ENCODE data around the gene ERICH4.
A peak's percentile ranks its signal among the peaks of the same experiment; 100 is the strongest.
"Not testable (repeated sequence)": the region's sequence is repeated elsewhere in the genome, so short reads cannot be mapped to it uniquely, and the experiment has no call there.

The ERICH4 gene, protein sequence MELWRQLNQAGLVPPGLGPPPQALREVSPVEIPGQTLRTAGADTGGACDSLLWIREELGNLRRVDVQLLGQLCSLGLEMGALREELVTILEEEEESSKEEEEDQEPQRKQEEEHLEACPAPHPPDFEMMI

DNA sequence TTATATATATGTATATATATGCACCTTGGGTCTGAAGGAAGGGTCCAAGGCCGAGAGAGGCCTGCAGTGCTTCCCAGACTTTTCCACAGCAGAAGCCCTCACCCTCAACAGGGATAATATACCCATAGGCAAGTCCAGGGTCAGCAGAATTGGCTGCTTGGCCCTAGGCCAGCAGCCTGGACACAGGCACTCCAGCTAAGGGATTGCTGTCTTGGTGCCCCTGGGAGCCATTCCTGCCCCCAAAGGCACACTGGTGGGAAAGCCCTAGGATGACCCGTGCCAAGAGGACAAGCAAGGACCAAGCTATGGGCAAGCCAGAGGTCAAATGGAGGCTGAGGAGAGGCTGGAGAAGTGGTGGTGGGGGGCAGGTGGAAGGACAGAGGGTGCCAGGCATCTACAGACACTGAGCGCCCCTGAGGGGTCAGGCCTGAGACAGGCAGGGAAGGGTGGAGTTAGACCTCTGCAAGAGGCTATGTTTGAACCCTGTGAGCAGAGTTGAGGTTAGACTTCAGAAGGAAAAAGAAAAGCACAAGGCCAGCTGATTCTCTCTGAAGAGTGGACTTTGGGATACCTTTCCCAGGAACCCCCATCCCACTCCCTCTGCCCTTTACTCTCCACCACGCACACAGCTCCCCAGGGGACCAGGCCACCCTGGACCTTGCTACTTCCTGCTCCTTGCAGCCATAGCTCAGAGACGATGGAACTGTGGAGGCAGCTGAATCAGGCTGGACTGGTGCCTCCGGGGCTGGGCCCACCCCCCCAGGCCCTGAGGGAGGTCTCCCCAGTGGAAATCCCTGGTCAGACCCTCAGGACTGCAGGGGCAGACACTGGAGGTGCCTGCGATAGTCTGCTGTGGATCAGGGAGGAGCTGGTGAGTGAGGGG is at the start of gene ERICH4:
Gene ERICH4, plus strand, starts transcription at position 684 of the 883 bp plus-strand sequence. Its CDS starts 14 bp downstream, at position 698.
- no peak for DNase-seq (ENCODE audit: low spot score)

DNA sequence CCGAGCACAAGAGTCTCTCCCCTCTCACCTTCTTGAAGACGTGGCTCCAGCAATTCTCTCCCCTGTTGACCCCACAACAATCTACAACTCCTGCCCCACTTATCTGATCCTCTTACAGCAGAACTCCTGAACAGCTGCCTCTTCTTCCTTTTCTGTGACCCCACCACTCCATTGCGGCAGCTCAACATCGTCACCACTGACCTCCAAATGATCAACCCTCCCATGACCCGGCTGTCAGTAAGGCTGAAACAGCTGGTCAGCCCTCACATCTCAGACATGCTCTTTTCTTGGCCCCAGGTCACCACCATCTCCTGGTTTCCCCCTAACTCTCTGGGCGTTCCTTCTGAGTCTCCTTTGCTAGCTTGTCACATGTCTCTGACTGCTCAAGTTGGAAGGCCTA is 47.6 kb upstream of the ERICH4 start:
- no peak for DNase-seq (ENCODE audit: low spot score)

DNA sequence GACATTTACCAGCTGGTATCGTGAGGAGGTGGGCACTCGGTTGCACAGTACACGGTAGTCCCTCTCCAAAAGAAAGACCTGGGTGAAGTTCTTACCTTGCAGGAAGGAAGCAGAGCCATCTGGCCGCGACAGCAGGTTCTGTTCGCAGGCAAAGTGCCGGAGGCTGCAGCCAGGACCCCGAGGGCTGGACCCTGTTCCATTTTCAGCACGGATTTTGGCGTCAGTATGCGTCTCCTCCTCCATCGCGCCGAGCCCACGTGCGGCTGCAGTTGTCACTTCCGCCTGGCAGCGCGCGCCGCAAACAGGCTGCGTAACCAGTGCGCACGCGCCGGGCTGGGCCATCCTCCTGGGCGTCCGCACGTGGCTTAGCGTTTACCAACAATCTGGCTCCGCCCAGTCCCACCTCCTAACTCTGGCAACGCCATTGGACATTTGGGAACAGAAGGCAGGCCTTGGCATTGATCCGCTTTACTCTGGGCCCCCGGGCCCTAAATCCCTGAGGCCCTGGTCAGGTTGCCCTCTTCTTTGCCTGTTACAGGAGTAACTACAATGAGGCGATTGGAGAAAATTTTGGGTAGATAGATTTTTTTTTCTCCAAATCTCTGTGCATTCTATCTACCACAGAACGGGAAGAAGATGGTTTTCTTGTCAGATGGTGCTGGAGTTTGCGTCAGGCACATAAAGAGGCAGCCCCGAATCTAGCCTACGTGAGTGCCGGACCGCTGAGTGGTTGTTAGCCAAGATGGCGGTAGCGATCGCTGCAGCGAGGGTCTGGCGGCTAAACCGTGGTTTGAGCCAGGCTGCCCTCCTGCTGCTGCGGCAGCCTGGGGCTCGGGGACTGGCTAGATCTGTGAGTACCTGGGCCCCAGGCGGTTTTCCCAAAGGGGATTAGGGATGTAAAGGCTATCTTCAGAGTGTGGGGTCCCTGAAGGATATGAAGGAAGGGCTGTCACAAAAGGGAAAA is 45.6 kb upstream of the ERICH4 start, which contains the start of the genes BCKDHA and EXOSC5:
Gene BCKDHA, plus strand, starts transcription at position 733 of the 964 bp plus-strand sequence. Its CDS starts 10 bp downstream, at position 743.
Gene EXOSC5, minus strand, starts transcription at position 274 of the 964 bp plus-strand sequence. Its CDS starts 31 bp downstream, at position 243.
- peak; percentile 100 for DNase-seq (ENCODE audit: low spot score)

DNA sequence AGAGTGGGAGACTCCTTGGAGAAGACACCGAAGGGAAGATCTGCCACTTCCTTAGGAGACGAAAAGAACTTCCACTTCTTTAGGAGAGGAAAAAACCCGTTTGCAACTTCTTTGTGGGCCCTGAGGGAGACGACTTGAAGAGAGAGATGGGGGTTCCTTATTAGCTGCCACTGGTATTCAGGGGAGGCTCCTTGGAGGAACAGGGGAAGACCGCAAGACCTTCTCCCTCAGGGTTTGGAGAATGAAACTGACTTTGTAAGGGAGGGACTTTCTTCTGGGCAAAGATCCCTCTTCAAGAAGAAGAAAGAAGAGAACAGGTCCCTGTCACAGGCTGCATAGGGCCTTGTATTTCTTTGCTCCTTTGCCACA is 44.9 kb upstream of the ERICH4 start:
- no peak for DNase-seq (ENCODE audit: low spot score)

DNA sequence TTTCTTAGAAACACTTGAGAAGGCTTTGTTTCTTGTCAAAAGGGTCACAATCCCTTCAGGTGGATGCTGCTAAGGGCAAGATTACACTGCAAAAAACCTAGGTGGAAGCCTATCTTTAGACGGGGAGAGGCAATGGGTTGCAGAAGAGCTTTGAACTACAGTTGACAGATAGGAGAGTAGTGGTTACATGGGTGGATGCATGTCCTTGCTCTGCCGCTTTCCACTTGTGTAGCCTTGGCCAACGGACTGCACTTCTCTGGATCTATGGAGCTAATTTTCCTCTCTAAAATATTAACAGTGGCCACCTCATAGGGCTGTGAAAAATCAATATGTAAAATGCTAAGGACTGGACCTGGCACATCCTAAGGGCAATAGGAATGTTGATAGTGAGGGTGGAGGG is 44.4 kb upstream of the ERICH4 start:
- DNase-seq (ENCODE audit: low spot score): no peak

DNA sequence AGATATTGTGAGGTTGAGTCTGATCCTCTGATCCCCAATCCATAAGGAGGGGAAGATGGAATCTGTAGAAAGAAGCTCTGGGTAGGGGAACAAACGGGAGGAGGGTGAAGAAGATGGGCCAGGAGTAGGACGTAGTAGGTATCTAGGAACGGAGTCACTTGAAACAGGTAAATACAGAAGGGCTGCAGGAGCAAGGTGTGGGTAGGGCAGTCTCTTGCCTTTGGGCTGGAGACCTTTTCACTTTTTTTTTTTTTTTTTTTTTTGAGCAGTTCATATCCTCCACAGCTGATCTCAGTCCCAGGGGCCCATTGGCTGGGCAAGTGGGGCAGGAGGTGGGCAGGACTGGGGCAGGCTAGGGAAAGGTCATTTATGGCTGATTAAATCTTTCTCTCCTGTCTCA is 43.9 kb upstream of the ERICH4 start:
- no peak for DNase-seq (ENCODE audit: low spot score)

DNA sequence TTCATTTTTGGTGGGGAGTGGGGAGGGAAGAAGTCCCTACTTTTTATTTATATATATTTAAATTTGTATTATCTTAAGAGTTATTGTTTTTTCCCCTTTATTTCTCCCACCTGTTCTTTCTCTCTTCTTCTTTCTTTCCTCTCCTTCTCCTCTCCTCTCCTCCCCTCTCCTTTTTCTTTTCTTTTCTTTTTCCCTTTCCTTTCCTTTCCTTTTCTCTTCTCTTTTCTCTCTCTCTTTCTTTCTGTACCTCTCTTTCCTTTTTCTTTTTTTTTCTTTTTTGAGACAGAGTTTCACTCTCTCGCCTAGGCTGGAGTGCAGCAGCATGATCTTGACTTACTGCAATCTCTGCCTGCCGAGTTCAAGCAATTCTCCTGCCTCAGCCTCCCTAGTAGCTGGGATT is 43.4 kb upstream of the ERICH4 start:
- no peak for DNase-seq (ENCODE audit: low spot score)

DNA sequence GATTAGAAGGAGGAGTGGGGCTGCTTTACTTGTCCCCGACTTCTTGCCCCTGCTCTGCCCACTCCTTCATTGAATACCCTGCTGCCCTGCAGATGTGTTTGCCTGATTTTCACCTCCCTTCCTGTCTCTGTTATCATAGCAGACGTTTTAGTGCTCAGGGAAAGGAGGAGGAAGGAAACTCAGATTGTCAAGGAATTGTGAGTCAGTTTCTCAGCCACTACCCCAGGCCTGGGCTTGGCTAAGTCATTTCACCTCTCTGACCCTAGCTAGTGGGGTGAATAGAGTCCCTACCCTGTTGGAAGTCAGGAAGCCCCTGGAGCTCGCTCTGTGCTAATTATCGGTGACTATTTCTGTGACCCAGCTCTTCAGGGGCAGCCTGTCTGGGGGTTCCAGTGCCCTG is 41.5 kb upstream of the ERICH4 start:
- DNase-seq (ENCODE audit: low spot score): no peak

DNA sequence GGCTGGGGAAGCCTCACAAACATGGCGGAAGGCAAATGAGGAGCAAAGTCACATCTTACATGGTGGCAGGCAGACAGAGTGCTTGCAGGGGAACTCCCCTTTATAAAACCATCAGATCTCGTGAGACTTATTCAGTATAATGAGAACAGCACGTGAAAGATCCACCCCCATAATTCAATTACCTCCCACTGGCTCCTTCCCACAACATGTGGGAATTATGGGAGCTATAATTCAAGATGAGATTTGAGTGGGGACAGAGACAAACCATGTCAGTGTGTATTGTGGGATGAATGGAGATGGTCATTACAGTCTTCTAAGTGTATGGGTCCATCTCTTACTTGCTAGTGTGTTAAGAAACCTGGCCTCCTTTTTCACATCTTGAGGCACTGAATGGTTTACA is 40.9 kb upstream of the ERICH4 start:
- DNase-seq (ENCODE audit: low spot score): no peak

DNA sequence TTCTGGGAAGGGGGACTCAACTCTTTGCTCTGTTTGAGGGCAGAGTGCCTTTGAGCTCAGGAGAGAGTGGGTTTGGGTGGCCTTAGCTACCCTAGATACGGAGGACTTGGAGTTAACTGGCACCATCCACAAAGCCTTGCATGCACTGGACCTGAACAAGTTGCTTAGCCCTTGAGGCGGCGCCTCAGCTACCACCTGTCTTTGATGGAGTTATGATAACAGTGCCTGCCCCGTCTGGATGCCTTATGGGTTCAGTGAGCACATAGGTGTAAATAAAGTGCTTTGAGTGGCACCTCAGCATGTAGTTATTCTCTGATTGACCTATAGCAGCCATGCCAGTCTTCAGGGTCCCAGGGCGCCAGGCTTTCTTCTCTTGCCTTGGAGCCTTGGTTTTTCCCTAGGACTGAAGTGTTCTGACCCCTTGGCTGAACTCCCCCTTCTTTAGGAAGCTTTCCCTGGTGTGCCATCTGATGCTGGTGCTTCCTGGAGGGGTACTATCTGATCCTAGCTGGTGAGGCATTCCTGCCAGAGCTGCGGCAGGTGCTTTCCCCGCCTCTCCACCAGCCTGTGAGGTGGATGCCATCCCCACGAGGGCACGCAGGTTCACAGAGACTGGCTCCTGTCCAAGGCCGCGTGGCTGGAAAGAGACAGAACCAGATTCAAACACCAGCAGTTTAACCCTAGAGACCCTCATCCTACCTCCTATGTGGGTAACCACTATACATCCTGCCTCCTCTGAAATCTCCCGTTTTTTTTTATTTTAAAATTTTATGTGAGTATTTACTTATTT is 39.6 kb upstream of the ERICH4 start:
- DNase-seq (ENCODE audit: low spot score): no peak

DNA sequence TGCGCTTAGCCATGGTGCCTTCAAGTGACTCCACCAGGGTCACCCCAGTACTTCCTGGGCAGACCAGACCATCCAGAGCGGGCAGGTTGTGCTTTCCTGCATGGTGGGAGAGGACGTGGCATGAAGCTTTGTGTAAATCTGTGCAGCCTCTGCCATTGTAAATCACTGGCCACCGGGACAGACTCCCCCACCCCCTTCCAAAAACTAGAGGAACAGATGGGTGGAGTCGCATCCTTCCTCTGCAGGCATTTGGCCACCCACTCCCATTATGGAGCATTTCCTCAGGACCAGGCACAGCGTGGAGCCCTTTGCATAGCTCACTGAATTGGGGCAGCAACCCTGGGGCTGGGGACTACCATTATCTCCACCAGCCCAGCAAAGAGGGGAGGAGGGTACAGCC is 37.2 kb upstream of the ERICH4 start:
- DNase-seq (ENCODE audit: low spot score): no peak

DNA sequence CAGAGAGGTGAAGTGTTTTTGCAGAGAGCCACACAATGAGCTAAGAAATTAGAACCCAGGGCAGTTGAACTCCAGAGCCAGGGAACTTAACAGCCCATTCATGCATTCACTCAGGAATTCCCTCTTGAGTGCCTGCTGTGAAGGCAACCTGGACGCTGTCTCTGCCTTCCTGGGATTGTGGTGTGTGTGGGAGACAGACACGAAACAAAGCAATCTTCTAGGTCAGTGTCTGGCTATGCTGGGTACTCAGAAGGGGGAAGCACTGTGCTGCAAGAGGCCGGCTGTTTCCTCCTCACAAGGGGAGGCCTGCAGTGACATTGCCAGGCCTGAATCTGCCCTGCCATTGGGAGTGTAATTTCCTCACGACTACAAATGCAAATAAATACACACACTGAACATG is 35.7 kb upstream of the ERICH4 start:
- DNase-seq (ENCODE audit: low spot score): no peak

DNA sequence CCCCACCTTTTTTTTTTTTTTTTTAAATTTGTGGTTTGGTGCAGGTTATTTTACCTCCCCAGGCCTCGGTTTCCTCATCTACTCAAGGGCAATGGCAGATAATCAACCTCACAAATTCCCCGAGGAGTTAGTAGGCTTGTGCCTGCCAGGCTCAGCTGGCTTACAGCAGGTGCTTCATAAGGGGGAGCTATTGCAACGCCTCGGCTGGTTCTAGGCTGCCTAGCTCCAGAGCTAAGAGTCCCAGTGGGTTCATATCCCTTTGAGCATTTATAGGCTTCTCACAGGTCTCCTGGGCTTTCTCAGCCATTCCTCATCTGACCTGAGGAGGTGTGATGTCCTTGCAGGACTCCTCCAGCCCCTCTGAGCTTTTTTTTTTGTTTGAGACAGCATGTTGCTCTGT is 34.7 kb upstream of the ERICH4 start:
- no peak for DNase-seq (ENCODE audit: low spot score)

DNA sequence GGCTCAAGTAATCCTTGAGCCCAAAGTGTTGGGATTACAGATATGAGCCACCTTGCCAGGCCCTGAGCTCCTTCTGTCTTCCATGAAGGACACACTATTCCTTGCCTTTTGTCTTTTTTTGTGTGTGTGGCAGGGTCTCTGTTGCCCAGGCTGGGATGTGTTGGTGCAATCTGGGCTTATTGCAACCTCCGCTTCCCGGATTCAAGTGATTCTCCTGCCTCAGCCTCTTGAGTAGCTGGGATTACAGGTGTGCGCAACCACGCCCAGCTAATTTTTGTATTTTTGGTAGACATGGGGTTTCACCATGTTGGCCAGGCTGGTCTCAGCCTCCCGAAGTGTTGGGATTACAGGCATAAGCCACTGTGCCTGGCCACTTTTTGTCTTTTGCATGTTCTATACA is 34.1 kb upstream of the ERICH4 start:
- DNase-seq (ENCODE audit: low spot score): not testable (repeated sequence)

DNA sequence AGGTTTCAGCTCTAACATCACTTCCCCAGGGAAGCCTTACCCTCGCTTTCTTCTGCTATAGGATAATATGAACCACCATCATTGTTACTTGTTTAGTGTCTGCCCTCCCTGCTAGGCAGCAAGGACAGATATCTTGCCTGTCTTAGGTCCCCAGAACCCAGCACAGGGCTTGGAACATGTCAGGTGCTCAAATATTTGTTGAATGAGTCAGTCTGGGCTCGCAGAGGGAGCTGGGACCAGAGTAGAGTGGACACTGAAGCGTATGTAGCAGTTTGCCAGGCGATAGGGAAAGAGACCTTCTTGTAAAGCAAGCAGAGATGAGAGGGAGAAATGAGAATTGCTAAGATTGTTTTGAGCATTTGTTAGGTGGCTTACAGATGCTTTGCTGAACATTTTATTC is 33.7 kb upstream of the ERICH4 start:
- no peak for DNase-seq (ENCODE audit: low spot score)

DNA sequence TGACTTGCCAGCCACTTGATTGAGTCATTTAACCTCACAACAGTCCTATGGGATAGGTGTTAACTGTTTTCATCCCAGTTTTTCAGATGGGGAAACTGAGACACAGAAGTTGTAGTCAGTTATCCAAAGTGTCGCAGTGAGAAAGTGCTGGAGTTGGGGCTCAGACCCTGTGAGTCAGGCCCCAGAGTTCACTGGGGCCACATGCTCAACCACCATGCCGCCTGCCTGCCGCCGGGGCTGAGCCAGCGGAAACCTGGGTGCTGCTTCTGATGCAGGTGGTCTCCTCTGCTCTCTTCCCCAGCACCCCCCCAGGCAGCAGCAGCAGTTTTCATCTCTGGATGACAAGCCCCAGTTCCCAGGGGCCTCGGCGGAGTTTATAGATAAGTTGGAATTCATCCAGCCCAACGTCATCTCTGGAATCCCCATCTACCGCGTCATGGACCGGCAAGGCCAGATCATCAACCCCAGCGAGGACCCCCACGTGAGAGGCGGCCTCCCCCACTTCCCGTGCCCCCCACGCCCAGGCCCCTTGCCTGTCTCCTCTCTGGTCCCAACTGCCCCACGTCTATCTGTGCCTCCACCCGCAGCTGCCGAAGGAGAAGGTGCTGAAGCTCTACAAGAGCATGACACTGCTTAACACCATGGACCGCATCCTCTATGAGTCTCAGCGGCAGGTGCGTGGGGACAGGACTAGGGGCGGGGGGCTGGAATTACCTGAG is 32.5 kb upstream of the ERICH4 start:
- DNase-seq (ENCODE audit: low spot score): no peak

DNA sequence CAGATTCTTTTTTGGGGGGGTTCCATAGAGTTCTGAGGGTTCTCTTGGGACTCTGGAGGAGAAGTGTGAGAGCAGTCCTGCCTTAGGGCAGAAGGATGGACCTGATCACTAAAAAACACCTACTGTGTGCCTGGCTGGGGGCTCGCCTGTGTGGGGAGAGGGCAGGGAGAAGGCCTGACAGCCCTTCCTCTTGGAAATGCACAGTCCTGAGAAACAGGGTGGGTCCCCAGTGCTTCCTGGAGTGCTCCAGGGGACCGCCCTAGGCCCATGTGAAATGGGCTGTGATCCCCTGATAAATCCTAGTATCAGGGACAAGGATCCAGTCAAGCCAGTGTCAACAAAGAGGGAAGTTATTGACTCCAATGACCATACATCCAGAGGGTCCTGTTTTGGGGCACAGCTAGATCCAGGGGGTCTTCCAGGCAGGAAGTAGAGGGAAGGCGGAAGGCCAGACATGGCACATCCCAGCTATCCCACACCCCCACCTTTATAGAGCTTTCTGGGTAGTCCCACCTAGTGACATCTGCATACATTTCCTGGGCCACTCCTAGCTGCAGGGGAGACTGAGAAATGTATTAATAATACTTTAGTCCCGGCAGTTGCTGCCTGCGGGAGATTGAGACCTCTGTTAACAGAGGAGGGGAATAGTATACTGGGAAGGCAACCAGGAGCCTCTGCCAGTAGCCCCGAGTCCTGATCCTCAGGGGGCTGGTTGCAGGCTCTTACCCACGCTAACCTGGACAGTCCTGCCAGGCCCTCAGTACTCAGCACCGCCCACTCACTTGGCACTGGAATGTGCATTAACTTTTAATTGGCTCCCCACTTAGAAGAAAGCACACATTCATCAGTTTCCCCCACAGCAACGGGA is 31.6 kb upstream of the ERICH4 start:
- DNase-seq (ENCODE audit: low spot score): no peak

DNA sequence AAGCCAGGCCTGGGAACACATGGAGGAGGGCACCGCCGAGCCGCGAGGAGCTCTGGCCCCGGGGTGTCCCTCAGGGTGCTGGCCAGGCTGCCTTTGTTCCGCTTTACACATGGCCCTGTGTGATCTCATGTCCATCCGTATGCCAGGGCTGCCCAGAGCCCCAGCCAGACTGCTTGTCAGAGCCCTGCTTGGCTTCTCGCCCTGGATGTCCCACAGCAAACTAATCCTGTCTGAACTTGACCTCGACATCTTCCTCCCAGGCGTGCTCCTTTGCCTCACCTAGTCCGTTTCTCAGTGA is 31.0 kb upstream of the ERICH4 start:
- no peak for DNase-seq (ENCODE audit: low spot score)

DNA sequence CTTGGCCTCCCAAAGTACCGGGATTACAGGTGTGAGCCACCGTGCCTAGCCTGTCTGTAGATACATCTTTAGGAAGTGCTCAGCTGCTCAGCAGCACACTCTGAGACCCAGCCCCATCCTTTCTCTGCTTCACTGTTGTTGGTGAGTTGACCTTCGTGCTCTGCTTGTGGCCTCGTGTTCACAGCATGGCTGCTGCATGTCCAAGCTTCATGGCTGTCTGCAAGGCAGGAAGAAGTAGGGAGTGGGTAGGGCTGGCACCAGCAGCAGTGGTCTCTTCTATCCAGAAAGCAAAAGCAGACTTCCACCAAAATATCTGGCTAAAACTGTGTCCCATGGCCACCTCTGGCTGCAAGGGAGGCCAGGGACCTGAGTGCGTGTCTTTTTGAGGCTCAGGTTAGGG is 30.0 kb upstream of the ERICH4 start:
- DNase-seq (ENCODE audit: low spot score): no peak

DNA sequence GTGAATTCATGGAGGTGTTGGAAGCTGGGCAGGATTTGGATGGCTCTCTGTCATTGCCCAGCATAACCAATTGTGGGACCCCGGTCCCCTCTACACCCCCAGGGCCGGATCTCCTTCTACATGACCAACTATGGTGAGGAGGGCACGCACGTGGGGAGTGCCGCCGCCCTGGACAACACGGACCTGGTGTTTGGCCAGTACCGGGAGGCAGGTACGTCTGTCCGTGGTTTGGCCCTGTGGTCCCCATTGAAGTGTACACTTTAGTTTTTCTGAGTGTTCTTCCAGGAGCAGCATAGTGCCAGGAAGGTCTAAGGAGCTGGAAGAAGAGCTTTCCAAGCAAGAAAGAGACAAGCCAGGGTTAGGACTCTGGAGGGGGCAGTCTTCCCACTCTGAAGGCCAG is 29.0 kb upstream of the ERICH4 start:
- no peak for DNase-seq (ENCODE audit: low spot score)

All from CD4-positive, alpha-beta T cell treated with Interleukin-6 at 100 ng/mL for 8 hours (primary cell).